Colonic mucosa (tissue), 4 donors: ENCODE measurements around the gene DCAKD. TPM values are rescaled to one million over a fixed set of nuclear protein-coding genes. Genes with fewer than 3 reads are reported as not detected.

ENCODE experiments used
- DNase-seq: peaks from one replicate; pipeline ENCODE4 v3.0.0-alpha.2; 2020
- H3K27ac ChIP-seq: fragments of 200-600 bp; one replicate; pipeline ENCODE4 v1.8.0; 2021
- H3K27me3 ChIP-seq: fragments of 200-600 bp; one replicate; pipeline ENCODE4 v1.8.0; 2021
- H3K36me3 ChIP-seq: fragments of 200-600 bp; one replicate; pipeline ENCODE4 v1.8.0; 2021
- H3K4me1 ChIP-seq: fragments of 200-600 bp; one replicate; pipeline ENCODE4 v1.8.0; 2021; ENCODE audit warnings: mild to moderate bottlenecking
- H3K4me3 ChIP-seq: fragments of 200-600 bp; one replicate; pipeline ENCODE4 v1.8.0; 2021
- H3K9ac ChIP-seq, 2 donors: one replicate each; pipeline ENCODE4 v1.7.0; 2013; ENCODE audit warnings: control low read depth in 2 of 2, low read depth in 2 of 2, low read length in 2 of 2
- H3K9me3 ChIP-seq: fragments of 200-600 bp; one replicate; pipeline ENCODE4 v1.8.0; 2021
- intact Hi-C: fragments of 100-400 bp; cut with DNase I; formaldehyde crosslinking; loops from one replicate; pipeline ENCODE4 v1.14.1; 2022
- total RNA-seq, 2 donors: library from RNA; stranded (reverse); fragmentation: NEBNext Ultra II Directional in 1 of 2; extraction: Animal tissue kit (Norgen Biotek cat#: 25700) in 1 of 2; gene quantifications; one replicate each; pipeline ENCODE4 v1.2.1, GENCODE V29; 2021
- TF ChIP-seq, protein P1 (sequence below): fragments of 200-600 bp; IDR thresholded peaks from one replicate; pipeline ENCODE4 v1.8.0; 2022; ENCODE audit warnings: antibody characterized with exemption, mild to moderate bottlenecking
- donor health status: healthy.
- donor health status: DM: no; HTN: no; CAD: no.
- donor health status: DM: no; HTN: no; CAD: no.

DCAKD gene
- total RNA-seq, 2 donors from 2014 or later = 20.2 to 46.8 TPM

DNA sequence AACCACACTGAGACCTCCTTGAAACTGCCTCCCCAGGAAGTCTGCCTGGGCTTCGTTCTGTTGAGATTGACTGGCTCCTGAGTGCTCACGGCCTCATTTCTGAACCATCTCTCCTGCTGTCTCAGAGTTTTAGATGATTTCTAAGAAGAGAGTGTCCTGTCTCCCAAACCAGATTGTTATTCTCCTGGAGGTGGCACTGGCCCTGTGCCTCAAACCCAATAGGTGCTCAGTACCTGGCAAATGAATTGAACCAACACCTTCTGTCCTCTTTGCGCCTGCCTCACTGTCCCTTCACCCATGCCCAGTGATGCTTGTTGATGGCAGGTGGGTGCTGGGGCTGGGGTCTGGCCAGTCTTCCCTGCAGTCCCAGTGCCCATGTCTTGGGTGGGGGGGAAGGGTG is 47.0 kb downstream of the DCAKD start:
- H3K27ac ChIP-seq = no peak overlapping the region
- H3K36me3 ChIP-seq = no peaks in the 10 kb centered on the region
- no peaks in the 10 kb centered on the region for H3K27me3 ChIP-seq
- DNase-seq = no peak
- TF ChIP-seq, protein P1, sequence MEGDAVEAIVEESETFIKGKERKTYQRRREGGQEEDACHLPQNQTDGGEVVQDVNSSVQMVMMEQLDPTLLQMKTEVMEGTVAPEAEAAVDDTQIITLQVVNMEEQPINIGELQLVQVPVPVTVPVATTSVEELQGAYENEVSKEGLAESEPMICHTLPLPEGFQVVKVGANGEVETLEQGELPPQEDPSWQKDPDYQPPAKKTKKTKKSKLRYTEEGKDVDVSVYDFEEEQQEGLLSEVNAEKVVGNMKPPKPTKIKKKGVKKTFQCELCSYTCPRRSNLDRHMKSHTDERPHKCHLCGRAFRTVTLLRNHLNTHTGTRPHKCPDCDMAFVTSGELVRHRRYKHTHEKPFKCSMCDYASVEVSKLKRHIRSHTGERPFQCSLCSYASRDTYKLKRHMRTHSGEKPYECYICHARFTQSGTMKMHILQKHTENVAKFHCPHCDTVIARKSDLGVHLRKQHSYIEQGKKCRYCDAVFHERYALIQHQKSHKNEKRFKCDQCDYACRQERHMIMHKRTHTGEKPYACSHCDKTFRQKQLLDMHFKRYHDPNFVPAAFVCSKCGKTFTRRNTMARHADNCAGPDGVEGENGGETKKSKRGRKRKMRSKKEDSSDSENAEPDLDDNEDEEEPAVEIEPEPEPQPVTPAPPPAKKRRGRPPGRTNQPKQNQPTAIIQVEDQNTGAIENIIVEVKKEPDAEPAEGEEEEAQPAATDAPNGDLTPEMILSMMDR = no peak
- H3K4me3 ChIP-seq = no peak overlapping the region
- H3K4me1 ChIP-seq = no peaks in the 10 kb centered on the region
- intact Hi-C loops = no loop called here
- H3K9ac ChIP-seq = no peak overlapping the region
- H3K9me3 ChIP-seq = no peaks in the 10 kb centered on the region

DNA sequence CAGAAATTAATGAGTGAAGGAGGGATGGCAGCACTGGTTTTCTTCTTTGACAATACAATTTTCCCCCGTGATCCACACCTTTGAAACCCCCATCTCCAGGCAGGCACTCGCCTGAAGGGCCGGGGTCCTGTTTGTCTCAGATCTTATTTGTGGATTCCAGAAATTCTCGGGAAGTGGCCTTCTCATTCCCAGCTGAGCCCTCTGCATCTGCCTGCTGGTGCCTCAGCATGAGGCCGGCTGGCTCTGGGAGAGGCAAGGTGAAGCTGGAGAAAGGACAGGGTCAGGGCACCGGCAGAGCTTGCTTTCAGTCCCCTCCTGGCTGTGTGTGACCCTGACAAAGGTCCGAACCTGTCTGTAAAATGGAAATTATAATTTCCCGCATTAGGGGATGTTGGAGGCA is 47.6 kb downstream of the DCAKD start:
- Histone ChIP-seq H3K4me1 (no peaks in the 10 kb centered on the region), H3K9me3 (no peaks in the 10 kb centered on the region), H3K9ac (no peak overlapping the region), H3K4me3 (no peak overlapping the region), H3K27me3 (no peaks in the 10 kb centered on the region), H3K27ac (no peak overlapping the region), H3K36me3 (no peaks in the 10 kb centered on the region)
- DNase-seq = no peak
- intact Hi-C loops = no loop called here
- TF ChIP-seq, protein P1 = no peak

DNA sequence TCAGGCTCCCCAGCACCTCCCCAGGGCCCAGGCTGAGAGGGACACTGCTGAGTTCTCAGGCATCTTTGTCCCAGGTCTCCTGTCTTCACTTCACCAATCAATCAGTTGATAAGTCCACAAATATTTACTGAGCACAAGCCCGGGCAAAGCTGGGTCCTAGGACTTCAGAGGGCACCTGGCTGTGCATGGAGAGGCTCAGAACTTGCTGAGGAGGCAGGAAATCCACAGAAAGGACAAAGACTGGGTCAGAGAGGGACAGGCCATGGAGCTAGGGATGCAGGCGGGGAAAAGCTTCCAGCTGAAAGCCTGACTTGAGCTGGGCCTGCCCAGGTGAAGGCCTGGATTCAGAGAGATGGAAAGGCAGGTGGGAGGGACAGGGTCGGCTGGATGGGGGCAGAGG is 50.1 kb downstream of the DCAKD start:
- H3K9ac ChIP-seq = no peak overlapping the region
- no peak overlapping the region for H3K27ac ChIP-seq
- H3K27me3 ChIP-seq = no peaks in the 10 kb centered on the region
- H3K4me3 ChIP-seq = no peak overlapping the region
- TF ChIP-seq, protein P1 = no peak
- H3K4me1 ChIP-seq = no peaks in the 10 kb centered on the region
- no peak for DNase-seq
- intact Hi-C loops = no loop called here
- no peaks in the 10 kb centered on the region for H3K36me3 ChIP-seq
- H3K9me3 ChIP-seq = no peaks in the 10 kb centered on the region

DNA sequence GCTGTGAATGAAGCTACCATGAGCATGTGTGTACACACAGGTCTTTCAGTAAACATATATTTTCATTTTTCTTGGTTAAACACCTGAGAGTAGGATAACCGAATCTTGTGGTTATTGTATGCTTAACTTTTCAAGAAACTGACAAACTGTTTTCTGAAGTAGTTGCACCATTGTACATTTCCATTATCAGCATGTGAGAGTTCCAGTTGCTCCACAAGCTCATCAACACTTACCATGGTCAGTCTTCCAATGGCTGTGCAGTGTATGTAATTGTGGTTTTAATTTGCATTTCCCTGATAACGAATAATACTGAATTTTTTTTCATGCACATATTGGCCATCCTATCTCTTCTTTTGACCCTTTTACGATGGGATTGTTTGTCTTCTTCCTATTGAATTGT is 52.0 kb downstream of the DCAKD start:
- H3K27me3 ChIP-seq = no peaks in the 10 kb centered on the region
- TF ChIP-seq, protein P1 = no peak
- H3K36me3 ChIP-seq = no peaks in the 10 kb centered on the region
- no peaks in the 10 kb centered on the region for H3K9me3 ChIP-seq
- H3K9ac ChIP-seq = no peak overlapping the region
- intact Hi-C loops = no loop called here
- no peak overlapping the region for H3K27ac ChIP-seq
- H3K4me3 ChIP-seq = no peak overlapping the region
- DNase-seq = no peak
- H3K4me1 ChIP-seq = no peaks in the 10 kb centered on the region

DNA sequence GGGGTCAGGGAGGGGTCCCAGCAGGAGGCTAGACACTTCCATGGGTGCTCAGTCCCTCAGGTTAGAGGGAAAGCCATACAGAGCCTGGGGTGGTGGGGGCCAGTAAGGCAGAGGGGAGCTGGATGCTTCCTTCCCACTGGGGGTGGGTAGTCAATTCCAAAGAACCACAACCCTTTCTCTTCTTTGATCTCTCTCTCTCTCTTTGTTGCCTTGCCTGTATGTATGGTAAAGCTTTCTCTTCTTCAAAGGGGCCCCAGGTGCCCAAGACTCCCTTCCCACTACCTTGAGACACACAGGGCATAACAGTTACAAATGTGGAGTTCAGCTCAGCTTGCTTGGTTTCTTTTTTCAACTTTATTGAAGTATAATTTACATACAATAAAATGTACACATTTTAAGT is 52.8 kb downstream of the DCAKD start:
- DNase-seq = no peak
- no peaks in the 10 kb centered on the region for H3K36me3 ChIP-seq
- no peak overlapping the region for H3K27ac ChIP-seq
- intact Hi-C loops = no loop called here
- TF ChIP-seq, protein P1 = no peak
- H3K9me3 ChIP-seq = no peaks in the 10 kb centered on the region
- H3K27me3 ChIP-seq = no peaks in the 10 kb centered on the region
- no peak overlapping the region for H3K4me3 ChIP-seq
- no peaks in the 10 kb centered on the region for H3K4me1 ChIP-seq
- H3K9ac ChIP-seq = no peak overlapping the region
